HEK293T (cell line): ENCODE results near the gene GPHN.

Source experiments
- ARNT ChIP-seq: fragments of 450-650 bp; IDR thresholded peaks from 2 replicates; pipeline ENCODE4 v1.6.1; 2017; ENCODE audit warnings: mild to moderate bottlenecking
- SP1 ChIP-seq: fragments of 450-650 bp; IDR thresholded peaks from 2 replicates; pipeline ENCODE4 v1.6.1; 2017
- SUZ12 ChIP-seq: fragments of 450-650 bp; IDR thresholded peaks from 2 replicates; pipeline ENCODE4 v1.6.1; 2016; ENCODE audit warnings: mild to moderate bottlenecking
- TARDBP ChIP-seq: fragments of 450-650 bp; IDR thresholded peaks from 2 replicates; pipeline ENCODE4 v1.6.1; 2016
- ZNF384 ChIP-seq: fragments of 450-650 bp; IDR thresholded peaks from 2 replicates; pipeline ENCODE4 v1.6.1; 2016

- TF ChIP-seq SP1 (no peak), ZNF384 (no peak), SUZ12 (no peak), TARDBP (no peak), ARNT (no peak)
These were observed 92.5 kb downstream of the GPHN start for GRCh38 chr14:66600416-66600815.
